KG1 (cell line): ENCODE data around the gene FAM83B.
"Not testable (repeated sequence)": the region's sequence is repeated elsewhere in the genome, so short reads cannot be mapped to it uniquely, and the experiment has no call there.

Experiments
- DNase-seq: peaks from one replicate; lab custom pipeline; 2025; lab: John Stamatoyannopoulos, UW

Gene FAM83B

DNA sequence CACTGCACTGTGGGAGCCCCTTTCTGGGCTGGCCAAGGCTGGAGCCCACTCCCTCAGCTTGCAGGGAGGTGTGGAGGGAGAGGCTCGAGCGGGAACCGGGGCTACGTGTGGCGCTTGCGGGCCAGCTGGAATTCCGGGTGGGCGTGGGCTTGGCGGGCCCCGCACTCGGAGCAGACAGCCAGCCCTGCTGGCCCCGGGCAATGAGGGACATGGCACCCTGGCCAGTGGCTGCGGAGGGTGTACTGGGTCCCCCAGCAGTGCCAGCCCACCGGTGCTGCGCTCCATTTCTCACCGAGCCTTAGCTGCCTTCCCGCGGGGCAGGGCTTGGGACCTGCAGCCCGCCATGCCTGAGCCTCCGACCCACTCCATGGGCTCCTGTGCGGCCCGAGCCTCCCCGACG, 132.6 kb downstream of the FAM83B start:
- DNase-seq = not testable (repeated sequence)

DNA sequence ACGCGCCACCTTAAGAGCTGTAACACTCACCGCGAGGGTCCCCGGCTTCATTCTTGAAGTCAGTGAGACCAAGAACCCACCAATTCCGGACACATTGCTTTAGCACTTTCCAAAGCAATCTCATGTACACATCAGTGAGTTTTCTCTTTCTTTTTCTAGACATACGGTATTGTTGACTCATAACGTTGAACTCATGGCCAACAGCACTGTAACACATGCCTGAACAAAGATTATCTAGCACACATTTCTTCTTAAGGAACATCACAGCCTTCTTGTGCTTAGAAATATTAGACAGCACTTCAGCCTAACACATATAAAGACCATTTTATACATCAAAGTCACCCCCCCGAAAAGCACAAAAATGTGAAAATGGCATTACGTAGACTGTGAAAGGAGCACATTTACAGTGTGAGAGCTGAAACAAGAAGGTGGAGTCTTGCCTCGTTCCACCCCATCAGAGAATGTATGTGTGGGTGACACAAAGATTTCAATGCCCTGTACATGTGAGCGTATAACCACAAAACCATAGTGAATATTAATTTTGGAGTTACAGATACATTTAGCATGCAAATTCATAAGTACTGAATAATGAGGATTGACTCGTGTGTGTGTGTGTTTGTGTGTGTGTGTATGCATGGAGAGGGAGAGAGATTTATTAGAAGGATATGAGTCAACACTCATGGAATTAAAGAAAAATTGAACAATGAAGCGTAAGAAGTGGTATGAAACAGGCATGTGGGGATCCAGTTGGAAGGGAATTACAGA, 134.1 kb downstream of the FAM83B start:
- no peak for DNase-seq

DNA sequence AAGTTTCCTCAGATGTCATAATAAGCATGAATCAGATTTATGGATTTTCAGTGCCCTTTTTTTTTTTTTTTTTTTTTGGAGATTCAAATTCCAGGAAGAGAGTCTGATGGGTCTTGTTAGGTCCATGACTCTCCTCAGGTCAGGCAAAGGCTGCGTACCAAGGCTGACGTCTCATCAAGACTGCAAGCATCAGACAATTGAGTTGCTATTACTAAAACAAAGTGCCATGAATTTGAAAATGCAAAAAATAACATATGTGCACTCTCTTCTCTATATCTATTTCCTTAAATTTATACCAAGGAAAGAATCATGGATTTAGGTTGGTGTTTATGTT, 134.7 kb downstream of the FAM83B start:
- DNase-seq = no peak

DNA sequence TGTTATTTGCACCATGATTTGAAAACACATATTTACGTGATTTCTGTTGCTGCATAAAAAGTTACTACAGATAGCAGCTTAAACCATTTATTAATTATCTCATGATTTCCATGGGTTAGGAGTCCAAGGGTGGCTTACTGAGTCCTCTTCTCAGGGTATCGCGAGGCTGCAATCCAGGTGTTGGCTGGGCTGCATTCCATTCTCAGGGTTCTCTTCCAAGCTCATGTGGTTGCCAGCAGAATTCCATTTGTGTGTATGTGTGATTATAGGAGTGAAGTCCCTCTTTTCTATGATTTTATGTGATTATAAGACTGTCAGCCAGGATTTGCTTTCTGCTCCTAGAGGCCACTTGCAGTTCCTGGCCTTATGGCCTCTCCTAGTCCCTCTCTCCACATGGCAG, 135.1 kb downstream of the FAM83B start:
- DNase-seq = no peak

- DNase-seq = no peak
Measured at GRCh38 chr6:54987633-54988290, 141.2 kb downstream of the FAM83B start.

- DNase-seq = no peak
Measured at GRCh38 chr6:54988576-54988975, 142.0 kb downstream of the FAM83B start.

DNA sequence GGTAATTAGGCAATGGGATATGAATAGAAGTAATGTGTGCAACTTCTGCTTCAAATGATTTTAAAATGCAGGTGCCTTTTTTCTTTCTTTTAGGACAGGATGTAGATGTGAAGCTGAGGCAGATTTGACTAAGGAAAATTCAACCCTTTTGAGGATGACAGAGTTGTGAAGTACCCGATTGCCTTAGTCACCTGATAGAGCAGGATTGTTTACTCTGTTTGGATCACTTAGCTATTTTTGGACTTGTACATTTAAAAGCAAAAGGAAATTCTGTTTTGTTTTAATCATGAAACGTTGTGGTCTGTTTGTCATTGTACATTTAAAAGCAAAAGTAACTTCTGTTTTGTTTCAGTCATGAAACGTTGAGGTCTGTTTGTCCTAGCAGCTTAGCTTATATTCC, 143.4 kb downstream of the FAM83B start:
- no peak for DNase-seq
